Measurements from ENCODE around the gene ABCD3. TPM values are rescaled to one million over a fixed set of nuclear protein-coding genes. Genes with fewer than 3 reads are reported as not detected.

The ABCD3 gene
- polyA plus RNA-seq, 3 donors: 7.8 to 24.9 (median 21.0) TPM

DNA sequence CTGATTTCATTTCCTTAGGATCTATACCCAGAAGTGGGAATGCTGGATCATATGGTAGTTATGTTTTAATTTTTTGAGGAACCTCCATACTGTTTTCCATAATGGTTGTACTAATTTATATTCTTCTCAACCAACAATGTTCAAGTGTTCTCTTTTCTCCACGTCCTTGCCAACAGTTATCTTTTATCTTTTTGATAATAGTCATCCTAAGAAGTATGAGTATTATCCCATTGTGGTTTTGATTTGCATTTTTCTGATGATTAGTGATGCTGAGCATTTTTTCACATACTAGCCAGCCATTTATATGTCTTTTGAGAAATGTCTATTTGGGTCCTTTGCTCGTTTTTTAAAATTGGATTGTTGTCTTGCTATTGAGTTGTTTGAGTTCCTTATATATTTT lies 38.5 kb downstream of the ABCD3 start:
- DNase-seq: no peak
- Mint-ChIP-seq H3K27ac (peak overlapping the region in 1 of 7 donors; percentile 8), H3K4me3 (no peak overlapping the region), H3K27me3 (ENCODE audit: low read depth in 3 of 3) (no peaks in the 10 kb centered on the region), H3K9me3 (peaks cover 10 to 25% (median 14%) of the 10 kb centered on the region in 7 donors), H3K4me1 (no peaks in the 10 kb centered on the region), H3K36me3 (peaks cover 40 to 51% of the 10 kb centered on the region in 2 donors)
- no CpG with 5 or more reads among the region's 2 CpGs for WGBS (ENCODE audit: insufficient coverage)
- Histone ChIP-seq H3K27ac (ENCODE audit: low read depth in 1 of 2, low read length in 2 of 2) (no peak overlapping the region), H3K4me2 (replicated peaks; ENCODE audit: extremely low read depth, low read length, poor library complexity, severe bottlenecking) (no peak overlapping the region), H3K9ac (ENCODE audit: insufficient read depth, low read length, poor library complexity, severe bottlenecking) (no peak overlapping the region), H4K20me1 (ENCODE audit: insufficient read depth, low read length) (no peaks in the 10 kb centered on the region), H2AFZ (ENCODE audit: insufficient read depth, low read depth, low read length, poor library complexity, severe bottlenecking) (no peak overlapping the region), H3K27me3 (ENCODE audit: control insufficient read depth in 2 of 2, insufficient read depth in 2 of 2, low read length in 2 of 2) (no peaks in the 10 kb centered on the region), H3K36me3 (replicated peaks in 1 of 2; ENCODE audit: control insufficient read depth in 1 of 2, insufficient read depth in 2 of 2, low read length in 2 of 2) (peaks cover 19 to 29% of the 10 kb centered on the region in 2 donors), H3K79me2 (ENCODE audit: insufficient read depth, low read length) (no peaks in the 10 kb centered on the region), H3K9me3 (replicated peaks in 1 of 2; ENCODE audit: control insufficient read depth in 1 of 2, insufficient read depth in 1 of 2, low read length in 2 of 2) (peaks cover 7 to 9% of the 10 kb centered on the region in 2 donors), H3K4me3 (replicated peaks in 1 of 3; ENCODE audit: low read depth in 2 of 3, low read length in 3 of 3) (no peak overlapping the region), H3K4me1 (ENCODE audit: control insufficient read depth in 1 of 2, insufficient read depth in 2 of 2, low read length in 2 of 2) (no peaks in the 10 kb centered on the region)
- intact Hi-C loops (cut with micrococcal nuclease): no loop called here
- TF ChIP-seq, protein P1, sequence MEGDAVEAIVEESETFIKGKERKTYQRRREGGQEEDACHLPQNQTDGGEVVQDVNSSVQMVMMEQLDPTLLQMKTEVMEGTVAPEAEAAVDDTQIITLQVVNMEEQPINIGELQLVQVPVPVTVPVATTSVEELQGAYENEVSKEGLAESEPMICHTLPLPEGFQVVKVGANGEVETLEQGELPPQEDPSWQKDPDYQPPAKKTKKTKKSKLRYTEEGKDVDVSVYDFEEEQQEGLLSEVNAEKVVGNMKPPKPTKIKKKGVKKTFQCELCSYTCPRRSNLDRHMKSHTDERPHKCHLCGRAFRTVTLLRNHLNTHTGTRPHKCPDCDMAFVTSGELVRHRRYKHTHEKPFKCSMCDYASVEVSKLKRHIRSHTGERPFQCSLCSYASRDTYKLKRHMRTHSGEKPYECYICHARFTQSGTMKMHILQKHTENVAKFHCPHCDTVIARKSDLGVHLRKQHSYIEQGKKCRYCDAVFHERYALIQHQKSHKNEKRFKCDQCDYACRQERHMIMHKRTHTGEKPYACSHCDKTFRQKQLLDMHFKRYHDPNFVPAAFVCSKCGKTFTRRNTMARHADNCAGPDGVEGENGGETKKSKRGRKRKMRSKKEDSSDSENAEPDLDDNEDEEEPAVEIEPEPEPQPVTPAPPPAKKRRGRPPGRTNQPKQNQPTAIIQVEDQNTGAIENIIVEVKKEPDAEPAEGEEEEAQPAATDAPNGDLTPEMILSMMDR (IDR thresholded peaks at IDR 0.05): no peak

- TF ChIP-seq, protein P1 (IDR thresholded peaks at IDR 0.05): no peak
- H3K9ac ChIP-seq (ENCODE audit: insufficient read depth, low read length, poor library complexity, severe bottlenecking): no peak overlapping the region
- Mint-ChIP-seq H3K4me1 (peaks cover 8% of the 10 kb centered on the region), H3K36me3 (peaks cover 45 to 54% of the 10 kb centered on the region in 2 donors), H3K9me3 (no peaks in the 10 kb centered on the region), H3K4me3 (no peak overlapping the region), H3K27me3 (ENCODE audit: low read depth in 3 of 3) (no peaks in the 10 kb centered on the region), H3K27ac (peak overlapping the region in 3 of 7 donors; percentile 2 to 41 (median 15))
- H3K27me3 ChIP-seq (ENCODE audit: control insufficient read depth in 2 of 2, insufficient read depth in 2 of 2, low read length in 2 of 2): no peaks in the 10 kb centered on the region
- H3K4me3 ChIP-seq (replicated peaks in 1 of 3; ENCODE audit: low read depth in 2 of 3, low read length in 3 of 3): no peak overlapping the region
- peaks cover 0 to 4% of the 10 kb centered on the region in 2 donors for H3K4me1 ChIP-seq (ENCODE audit: control insufficient read depth in 1 of 2, insufficient read depth in 2 of 2, low read length in 2 of 2)
- peaks cover 5% of the 10 kb centered on the region for H4K20me1 ChIP-seq (ENCODE audit: insufficient read depth, low read length)
- no peaks in the 10 kb centered on the region for H3K9me3 ChIP-seq (replicated peaks in 1 of 2; ENCODE audit: control insufficient read depth in 1 of 2, insufficient read depth in 1 of 2, low read length in 2 of 2)
- DNase-seq: no peak
- H3K27ac ChIP-seq (ENCODE audit: low read depth in 1 of 2, low read length in 2 of 2): peak overlapping the region in 1 of 2 donors; percentile 1
- peaks cover 30 to 60% of the 10 kb centered on the region in 2 donors for H3K36me3 ChIP-seq (replicated peaks in 1 of 2; ENCODE audit: control insufficient read depth in 1 of 2, insufficient read depth in 2 of 2, low read length in 2 of 2)
- H3K79me2 ChIP-seq (ENCODE audit: insufficient read depth, low read length): no peaks in the 10 kb centered on the region
- no peak overlapping the region for H3K4me2 ChIP-seq (replicated peaks; ENCODE audit: extremely low read depth, low read length, poor library complexity, severe bottlenecking)
- H2AFZ ChIP-seq (ENCODE audit: insufficient read depth, low read depth, low read length, poor library complexity, severe bottlenecking): no peak overlapping the region
- intact Hi-C loops (cut with micrococcal nuclease): loop anchor here in 1 of 2 donors (5.0 kb wide), 1 partner anchor 405 kb away; no protein-coding TSS in a partner anchor
- no CpG with 5 or more reads among the region's 2 CpGs for WGBS (ENCODE audit: insufficient coverage)
Measured at GRCh38 chr1:94462606-94463005, 44.4 kb downstream of the ABCD3 start.
